Endothelial cell (in vitro differentiated cells): ENCODE measurements around the gene DOCK3. TPM values are rescaled to one million over a fixed set of nuclear protein-coding genes. Genes with fewer than 3 reads are reported as not detected.

Experiments
- DNase-seq: peaks from one replicate; pipeline ENCODE4 v3.0.0; 2021; ENCODE audit warnings: low spot score
- H3K27ac Mint-ChIP-seq: one replicate; pipeline ENCODE4 v1.8.0; 2021; ENCODE audit warnings: mixed read lengths, inconsistent platforms; ENCODE audit not compliant: unreplicated experiment
- H3K27me3 Mint-ChIP-seq: one replicate; pipeline ENCODE4 v1.8.0; 2021; ENCODE audit warnings: mild to moderate bottlenecking, moderate library complexity, mixed read lengths, inconsistent platforms; ENCODE audit not compliant: unreplicated experiment
- H3K36me3 Mint-ChIP-seq: one replicate; pipeline ENCODE4 v1.8.0; 2021; ENCODE audit warnings: mild to moderate bottlenecking, low read depth, mixed read lengths, inconsistent platforms; ENCODE audit not compliant: unreplicated experiment
- H3K4me1 Mint-ChIP-seq: one replicate; pipeline ENCODE4 v1.8.0; 2021; ENCODE audit warnings: mild to moderate bottlenecking, mixed read lengths, inconsistent platforms; ENCODE audit not compliant: unreplicated experiment
- H3K4me3 Mint-ChIP-seq: one replicate; pipeline ENCODE4 v1.8.0; 2021; ENCODE audit warnings: mild to moderate bottlenecking, mixed read lengths, inconsistent platforms; ENCODE audit not compliant: unreplicated experiment
- H3K9me3 Mint-ChIP-seq: one replicate; pipeline ENCODE4 v1.8.0; 2021; ENCODE audit warnings: mixed read lengths, inconsistent platforms; ENCODE audit not compliant: unreplicated experiment
- total RNA-seq: library from RNA; stranded (reverse); fragmentation: NEBNext Ultra II Directional; extraction: Animal tissue kit (Norgen Biotek cat#: 25700); gene quantifications from one replicate; pipeline ENCODE4 v1.2.1, GENCODE V29; 2021; ENCODE audit not compliant: unreplicated experiment
- TF ChIP-seq, protein P1 (sequence below): fragments of 200-600 bp; sonication (generic); IDR thresholded peaks from one replicate; pipeline ENCODE4 v1.5.0; 2021; ENCODE audit warnings: antibody characterized with exemption; ENCODE audit not compliant: unreplicated experiment

Gene DOCK3
- total RNA-seq, 1 donor from 2014 or later: 1.3 TPM

DNA sequence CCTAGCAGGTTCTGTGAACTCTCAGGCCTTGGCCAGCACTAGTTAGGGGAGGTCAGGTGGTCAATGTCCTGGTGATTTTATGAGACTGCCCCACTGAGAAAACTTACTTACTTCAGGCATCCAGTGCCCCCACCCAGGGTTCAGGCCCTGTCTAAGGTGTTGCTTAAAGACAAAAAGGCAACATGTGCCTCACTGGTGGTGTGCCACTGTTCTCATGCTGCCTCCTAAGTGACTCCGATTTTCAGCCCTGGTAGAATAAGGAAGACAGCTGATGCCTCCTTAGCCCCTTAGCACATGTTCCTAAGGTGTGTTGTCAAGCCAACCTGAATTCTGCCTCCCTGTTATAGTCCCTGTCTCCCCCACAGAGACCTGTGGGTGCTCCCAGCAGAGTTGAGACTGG lies 721.7 kb downstream of the DOCK3 start:
- Mint-ChIP-seq H3K27ac (peak overlapping the region; percentile 72), H3K27me3 (peaks cover 9% of the 10 kb centered on the region), H3K36me3 (peaks cover 32% of the 10 kb centered on the region), H3K4me1 (peaks cover 47% of the 10 kb centered on the region), H3K4me3 (peak overlapping the region; percentile 29), H3K9me3 (no peaks in the 10 kb centered on the region)
- TF ChIP-seq, protein P1, sequence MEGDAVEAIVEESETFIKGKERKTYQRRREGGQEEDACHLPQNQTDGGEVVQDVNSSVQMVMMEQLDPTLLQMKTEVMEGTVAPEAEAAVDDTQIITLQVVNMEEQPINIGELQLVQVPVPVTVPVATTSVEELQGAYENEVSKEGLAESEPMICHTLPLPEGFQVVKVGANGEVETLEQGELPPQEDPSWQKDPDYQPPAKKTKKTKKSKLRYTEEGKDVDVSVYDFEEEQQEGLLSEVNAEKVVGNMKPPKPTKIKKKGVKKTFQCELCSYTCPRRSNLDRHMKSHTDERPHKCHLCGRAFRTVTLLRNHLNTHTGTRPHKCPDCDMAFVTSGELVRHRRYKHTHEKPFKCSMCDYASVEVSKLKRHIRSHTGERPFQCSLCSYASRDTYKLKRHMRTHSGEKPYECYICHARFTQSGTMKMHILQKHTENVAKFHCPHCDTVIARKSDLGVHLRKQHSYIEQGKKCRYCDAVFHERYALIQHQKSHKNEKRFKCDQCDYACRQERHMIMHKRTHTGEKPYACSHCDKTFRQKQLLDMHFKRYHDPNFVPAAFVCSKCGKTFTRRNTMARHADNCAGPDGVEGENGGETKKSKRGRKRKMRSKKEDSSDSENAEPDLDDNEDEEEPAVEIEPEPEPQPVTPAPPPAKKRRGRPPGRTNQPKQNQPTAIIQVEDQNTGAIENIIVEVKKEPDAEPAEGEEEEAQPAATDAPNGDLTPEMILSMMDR: no peak
- no peak for DNase-seq

DNA sequence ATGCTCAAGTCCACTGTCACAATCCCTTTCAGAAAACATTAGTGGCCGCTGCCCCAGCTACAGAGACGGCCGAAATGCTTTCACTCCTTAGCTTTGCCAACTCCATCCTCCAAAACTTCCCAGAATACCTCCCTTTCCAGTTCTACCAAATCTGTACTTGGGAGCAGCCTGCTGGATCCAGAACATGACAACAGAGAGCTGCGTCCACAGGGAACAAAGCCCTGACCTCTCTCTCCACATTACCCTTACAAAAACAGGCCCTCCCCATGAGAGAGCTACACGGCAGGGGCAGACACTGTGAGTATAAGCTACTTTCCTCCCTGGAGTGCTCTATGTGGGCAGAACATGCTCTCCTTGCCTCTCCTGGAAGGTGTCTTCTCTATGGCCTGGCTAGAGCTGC lies 722.7 kb downstream of the DOCK3 start:
- Mint-ChIP-seq H3K27me3 (peaks cover 9% of the 10 kb centered on the region), H3K4me1 (peaks cover 44% of the 10 kb centered on the region), H3K9me3 (no peaks in the 10 kb centered on the region), H3K4me3 (no peak overlapping the region), H3K27ac (peak overlapping the region; percentile 75), H3K36me3 (peaks cover 32% of the 10 kb centered on the region)
- TF ChIP-seq, protein P1: no peak
- DNase-seq: no peak

DNA sequence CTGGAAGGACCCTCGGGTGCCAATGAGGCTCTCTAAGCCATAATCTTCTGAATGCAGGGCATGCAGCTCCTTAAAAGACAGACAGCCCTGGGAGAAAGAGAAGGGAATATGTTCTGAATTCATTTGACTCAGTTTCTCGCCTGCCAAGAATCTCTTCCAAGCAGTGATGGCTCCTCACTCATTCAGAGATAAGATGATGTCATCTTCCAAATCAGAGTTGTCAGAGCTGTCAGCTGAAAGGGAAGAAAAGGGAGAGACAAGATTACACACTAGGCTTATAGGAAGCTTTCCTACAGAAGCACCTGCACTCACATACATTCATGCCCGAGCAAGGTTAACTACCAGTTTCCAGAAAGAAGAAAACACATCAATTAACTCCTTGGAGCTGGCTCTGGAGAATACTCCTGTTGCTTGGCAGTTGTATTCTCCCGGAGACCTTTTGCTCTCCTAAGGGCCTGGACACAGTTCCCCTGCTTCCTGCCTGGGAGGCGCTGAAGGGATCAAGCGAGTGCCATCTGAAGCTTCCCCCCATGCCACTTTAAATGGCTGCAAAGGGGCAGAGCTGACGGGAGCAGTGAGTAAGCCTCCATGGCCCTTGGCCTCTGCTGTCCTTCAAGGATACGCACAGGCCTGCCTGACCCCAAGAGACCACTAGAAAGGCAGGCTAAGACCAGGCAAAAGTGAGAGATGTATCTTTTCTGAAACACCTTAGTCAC lies 724.0 kb downstream of the DOCK3 start:
- Mint-ChIP-seq H3K27ac (no peak overlapping the region), H3K4me1 (peaks cover 34% of the 10 kb centered on the region), H3K36me3 (peaks cover 28% of the 10 kb centered on the region), H3K27me3 (peaks cover 4% of the 10 kb centered on the region), H3K9me3 (no peaks in the 10 kb centered on the region), H3K4me3 (no peak overlapping the region)
- no peak for DNase-seq
- TF ChIP-seq, protein P1: no peak

DNA sequence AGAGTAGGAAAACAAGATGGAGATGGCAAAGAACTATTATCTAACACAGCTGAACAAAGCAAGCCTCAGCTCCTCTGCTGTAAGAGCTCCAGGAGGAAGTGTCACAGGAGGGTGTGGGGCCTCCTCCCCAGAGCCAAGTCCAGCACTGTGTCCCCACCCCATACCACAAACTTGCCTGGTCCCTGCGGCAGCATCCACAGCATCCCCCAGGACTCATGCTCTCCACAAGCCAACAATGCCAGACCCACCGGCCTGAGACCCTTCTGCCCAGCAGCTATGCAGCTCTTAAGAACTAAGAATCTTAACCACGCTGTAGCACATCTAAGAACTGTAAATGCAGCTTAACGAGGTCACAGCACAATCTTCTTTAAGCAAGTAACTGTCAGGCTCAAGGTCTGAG lies 725.4 kb downstream of the DOCK3 start:
- TF ChIP-seq, protein P1: no peak

DNA sequence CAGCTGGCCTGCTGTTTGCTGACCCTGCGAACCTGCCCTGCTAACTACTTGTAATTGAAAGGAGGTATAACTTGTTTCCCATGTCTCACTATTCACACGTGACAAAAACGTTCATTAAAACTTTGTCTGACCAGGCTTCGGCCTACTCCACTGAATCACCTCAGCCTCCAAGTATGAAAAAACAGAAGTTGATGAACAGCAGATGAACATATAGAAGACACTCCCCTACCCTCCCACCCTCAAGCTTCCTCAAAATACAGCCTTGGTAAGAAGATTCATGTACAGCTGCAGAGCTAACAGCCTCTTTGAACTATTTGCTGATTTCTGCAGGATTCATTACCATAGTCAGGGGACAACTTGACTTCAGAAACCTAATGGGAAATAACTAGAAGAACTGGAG lies 727.0 kb downstream of the DOCK3 start:
- H3K27ac Mint-ChIP-seq: no peak overlapping the region
- H3K27me3 Mint-ChIP-seq: peaks cover 4% of the 10 kb centered on the region

More for the DNA sequence above, 725.4 kb downstream of the DOCK3 start:
- Mint-ChIP-seq H3K4me1 (peaks cover 21% of the 10 kb centered on the region), H3K27ac (no peak overlapping the region), H3K36me3 (peaks cover 15% of the 10 kb centered on the region), H3K27me3 (peaks cover 4% of the 10 kb centered on the region), H3K9me3 (no peaks in the 10 kb centered on the region), H3K4me3 (no peak overlapping the region)
- DNase-seq: no peak

More for the DNA sequence above, 727.0 kb downstream of the DOCK3 start:
- DNase-seq: no peak
- peaks cover 8% of the 10 kb centered on the region for H3K4me1 Mint-ChIP-seq
- TF ChIP-seq, protein P1: no peak
- no peak overlapping the region for H3K4me3 Mint-ChIP-seq
- H3K36me3 Mint-ChIP-seq: peaks cover 10% of the 10 kb centered on the region
- H3K9me3 Mint-ChIP-seq: no peaks in the 10 kb centered on the region
